Endodermal cell (in vitro differentiated cells): ENCODE data around the gene C17orf75. TPM values are rescaled to one million over a fixed set of nuclear protein-coding genes. Genes with fewer than 3 reads are reported as not detected.

Source experiments
- DNase-seq: peaks from one replicate; pipeline ENCODE4 v3.0.0-alpha.2; 2017
- H3K27ac ChIP-seq: 2 replicates; pipeline ENCODE4 v1.5.1; 2013; ENCODE audit warnings: mild to moderate bottlenecking, low read depth, low read length, moderate library complexity
- H3K27me3 ChIP-seq: 2 replicates; pipeline ENCODE4 v1.6.1; 2013; ENCODE audit warnings: mild to moderate bottlenecking, low read length, moderate library complexity; ENCODE audit not compliant: insufficient read depth, control insufficient read depth, poor library complexity, severe bottlenecking
- H3K36me3 ChIP-seq: 2 replicates; pipeline ENCODE4 v1.7.0; 2013; ENCODE audit warnings: mild to moderate bottlenecking, low read length, moderate library complexity; ENCODE audit not compliant: control insufficient read depth, insufficient read depth
- H3K4me1 ChIP-seq: one replicate; pipeline ENCODE4 v1.7.0; 2013; ENCODE audit warnings: low read length; ENCODE audit not compliant: control insufficient read depth, insufficient read depth
- H3K4me3 ChIP-seq: 2 replicates; pipeline ENCODE4 v1.5.1; 2013; ENCODE audit warnings: mild to moderate bottlenecking, low read length, moderate library complexity
- H3K9ac ChIP-seq: 2 replicates; pipeline ENCODE4 v1.6.1; 2013; ENCODE audit warnings: mild to moderate bottlenecking, low read length, moderate library complexity; ENCODE audit not compliant: poor library complexity, severe bottlenecking; ENCODE audit errors: extremely low read depth
- H3K9me3 ChIP-seq: 2 replicates; pipeline ENCODE4 v1.6.1; 2013; ENCODE audit warnings: mild to moderate bottlenecking, low read length, moderate library complexity; ENCODE audit not compliant: control insufficient read depth
- H3K27ac Mint-ChIP-seq: 2 replicates; pipeline ENCODE4 v1.8.0; 2020; ENCODE audit warnings: mixed read lengths
- H3K27me3 Mint-ChIP-seq: 2 replicates; pipeline ENCODE4 v1.8.0; 2021; ENCODE audit warnings: mild to moderate bottlenecking, mixed read lengths; ENCODE audit not compliant: insufficient read depth
- H3K36me3 Mint-ChIP-seq: 2 replicates; pipeline ENCODE4 v1.8.0; 2020; ENCODE audit warnings: low read depth, mixed read lengths
- H3K4me1 Mint-ChIP-seq: 2 replicates; pipeline ENCODE4 v1.8.0; 2020; ENCODE audit warnings: mixed read lengths
- H3K4me3 Mint-ChIP-seq: 2 replicates; pipeline ENCODE4 v1.8.0; 2020; ENCODE audit warnings: mild to moderate bottlenecking, moderate library complexity, mixed read lengths
- H3K9me3 Mint-ChIP-seq: 2 replicates; pipeline ENCODE4 v1.8.0; 2020; ENCODE audit warnings: mild to moderate bottlenecking, mixed read lengths
- CTCF ChIP-seq: fragments of 200-600 bp; sonication (generic); conservative IDR thresholded peaks from 2 replicates; pipeline ENCODE4 v1.5.0; 2021; ENCODE audit warnings: antibody characterized with exemption, mild to moderate bottlenecking
- WGBS, 2 experiments: methylation state at CpG; one replicate each; pipeline versions ENCODE4 v1.1.5 to v1.1.7; 2013; ENCODE audit warnings: missing lambda C conversion rate in 2 of 2, mixed read lengths in 1 of 2; ENCODE audit not compliant: insufficient coverage in 1 of 2, insufficient read length in 1 of 2; 5-methylcytosine and 5-hydroxymethylcytosine counted together
- microRNA-seq: library from miRNA; unstranded; fragments of <30 nt; microRNA quantifications from one replicate; pipeline ENCODE4 v1.2.0, GENCODE V29; 2020; ENCODE audit warnings: borderline microRNAs expressed
- total RNA-seq, 2 donors: library from RNA; stranded (reverse); fragmentation: NEBNext Ultra II Directional in 1 of 2; extraction: Animal tissue kit (Norgen Biotek cat#: 25700) in 1 of 2; gene quantifications; 2 replicates in 1 of 2; 3 replicates in 1 of 2; pipeline ENCODE4 v1.2.1, GENCODE V29; 2021

Gene C17orf75
- total RNA-seq, 2 donors from 2014 or later: 33.7 to 52.2 TPM

- H3K4me1 ChIP-seq: peaks cover 5% of the 10 kb centered on the region
- Mint-ChIP-seq H3K27ac (no peak overlapping the region), H3K36me3 (no peaks in the 10 kb centered on the region), H3K4me1 (peaks cover 15% of the 10 kb centered on the region), H3K9me3 (no peaks in the 10 kb centered on the region), H3K27me3 (peaks cover 16% of the 10 kb centered on the region), H3K4me3 (no peak overlapping the region)
- H3K27ac ChIP-seq: no peak overlapping the region
- 90 to 94% methylated on average over 2 of the region's 2 CpGs for WGBS, 2 experiments
- no peaks in the 10 kb centered on the region for H3K9me3 ChIP-seq
- TF ChIP-seq CTCF: no peak
- H3K4me3 ChIP-seq: no peak overlapping the region
- H3K36me3 ChIP-seq: no peaks in the 10 kb centered on the region
- H3K27me3 ChIP-seq: no peaks in the 10 kb centered on the region
- DNase-seq: no peak
- H3K9ac ChIP-seq: no peak overlapping the region
These were observed 63.2 kb downstream of the C17orf75 start for GRCh38 chr17:32278815-32279214.

Small RNA genes within 50 kb of the gene (microRNA-seq; reads per million reads assigned to microRNA genes)
- not detected for gene MIR632

Other genes starting within 250 kb of the C17orf75 start
- 10 to 100 TPM; 30.0 to 35.7 TPM for gene RHOT1, start 199.7 kb downstream of the C17orf75 start, total RNA-seq
- gene RHBDL3, start 76.3 kb downstream of the C17orf75 start, total RNA-seq: 1 to 10 TPM in 1 of 2 donors, under 1 TPM in 1; 0.35 to 1.4 TPM
- gene ZNF207, start 8.0 kb upstream of the C17orf75 start, total RNA-seq: 100 to 1,000 TPM; 234 to 255 TPM
- 100 to 1,000 TPM; 164 to 168 TPM for gene PSMD11, start 102.3 kb upstream of the C17orf75 start, total RNA-seq
- 10 to 100 TPM in 1 of 2 donors, 1 to 10 TPM in 1; 9.8 to 10.3 TPM for gene CDK5R1, start 144.8 kb upstream of the C17orf75 start, total RNA-seq